ENCODE data around the gene SAMD11. TPM values are rescaled to one million over a fixed set of nuclear protein-coding genes. Genes with fewer than 3 reads are reported as not detected.

The SAMD11 gene
- total and polyA plus RNA-seq, 2 donors from 2014 or later = 13.3 to 21.4 TPM

DNA sequence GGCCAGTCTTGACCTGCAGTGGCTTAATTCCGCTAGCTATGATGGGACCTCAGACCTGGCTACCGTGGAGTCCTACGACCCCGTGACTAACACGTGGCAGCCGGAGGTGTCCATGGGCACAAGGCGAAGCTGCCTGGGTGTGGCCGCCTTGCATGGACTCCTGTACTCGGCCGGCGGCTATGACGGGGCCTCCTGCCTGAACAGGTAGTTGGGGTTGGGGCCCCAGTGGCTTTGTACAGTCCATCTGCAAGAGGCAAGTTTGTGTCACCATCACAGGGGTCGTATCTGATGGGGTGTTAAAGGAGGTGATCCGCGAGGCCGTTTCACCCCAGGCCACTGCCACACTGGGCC is 39.6 kb downstream of the SAMD11 start:
- H3K27ac ChIP-seq (ENCODE audit: low read depth in 2 of 2, low read length in 2 of 2) = no peak overlapping the region
- TF ChIP-seq, protein P1, sequence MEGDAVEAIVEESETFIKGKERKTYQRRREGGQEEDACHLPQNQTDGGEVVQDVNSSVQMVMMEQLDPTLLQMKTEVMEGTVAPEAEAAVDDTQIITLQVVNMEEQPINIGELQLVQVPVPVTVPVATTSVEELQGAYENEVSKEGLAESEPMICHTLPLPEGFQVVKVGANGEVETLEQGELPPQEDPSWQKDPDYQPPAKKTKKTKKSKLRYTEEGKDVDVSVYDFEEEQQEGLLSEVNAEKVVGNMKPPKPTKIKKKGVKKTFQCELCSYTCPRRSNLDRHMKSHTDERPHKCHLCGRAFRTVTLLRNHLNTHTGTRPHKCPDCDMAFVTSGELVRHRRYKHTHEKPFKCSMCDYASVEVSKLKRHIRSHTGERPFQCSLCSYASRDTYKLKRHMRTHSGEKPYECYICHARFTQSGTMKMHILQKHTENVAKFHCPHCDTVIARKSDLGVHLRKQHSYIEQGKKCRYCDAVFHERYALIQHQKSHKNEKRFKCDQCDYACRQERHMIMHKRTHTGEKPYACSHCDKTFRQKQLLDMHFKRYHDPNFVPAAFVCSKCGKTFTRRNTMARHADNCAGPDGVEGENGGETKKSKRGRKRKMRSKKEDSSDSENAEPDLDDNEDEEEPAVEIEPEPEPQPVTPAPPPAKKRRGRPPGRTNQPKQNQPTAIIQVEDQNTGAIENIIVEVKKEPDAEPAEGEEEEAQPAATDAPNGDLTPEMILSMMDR (IDR thresholded peaks at IDR 0.05; ENCODE audit: borderline replicate concordance, extremely low read depth, insufficient read depth) = no peak
- no peaks in the 10 kb centered on the region for H3K9me3 ChIP-seq (ENCODE audit: control insufficient read depth in 2 of 3, insufficient read depth in 1 of 3, low read length in 3 of 3)
- FAIRE-seq (no peak), DNase-seq (no peak)
- no peak overlapping the region for H3K9ac ChIP-seq (ENCODE audit: low read length in 3 of 3)
- no peaks in the 10 kb centered on the region for H3K36me3 ChIP-seq (ENCODE audit: control insufficient read depth in 2 of 3, insufficient read depth in 3 of 3, low read length in 3 of 3)
- H3K4me1 ChIP-seq (ENCODE audit: control insufficient read depth in 2 of 3, insufficient read depth in 2 of 3, low read depth in 1 of 3, low read length in 3 of 3) = peaks cover 0 to 11% (median 3%) of the 10 kb centered on the region in 3 donors
- H3K27me3 ChIP-seq (ENCODE audit: control insufficient read depth, insufficient read depth, low read length) = no peaks in the 10 kb centered on the region
- no peak overlapping the region for H3K4me3 ChIP-seq (ENCODE audit: low read length in 3 of 3)
- intact Hi-C loops (cut with DNase I) = no loop called here

DNA sequence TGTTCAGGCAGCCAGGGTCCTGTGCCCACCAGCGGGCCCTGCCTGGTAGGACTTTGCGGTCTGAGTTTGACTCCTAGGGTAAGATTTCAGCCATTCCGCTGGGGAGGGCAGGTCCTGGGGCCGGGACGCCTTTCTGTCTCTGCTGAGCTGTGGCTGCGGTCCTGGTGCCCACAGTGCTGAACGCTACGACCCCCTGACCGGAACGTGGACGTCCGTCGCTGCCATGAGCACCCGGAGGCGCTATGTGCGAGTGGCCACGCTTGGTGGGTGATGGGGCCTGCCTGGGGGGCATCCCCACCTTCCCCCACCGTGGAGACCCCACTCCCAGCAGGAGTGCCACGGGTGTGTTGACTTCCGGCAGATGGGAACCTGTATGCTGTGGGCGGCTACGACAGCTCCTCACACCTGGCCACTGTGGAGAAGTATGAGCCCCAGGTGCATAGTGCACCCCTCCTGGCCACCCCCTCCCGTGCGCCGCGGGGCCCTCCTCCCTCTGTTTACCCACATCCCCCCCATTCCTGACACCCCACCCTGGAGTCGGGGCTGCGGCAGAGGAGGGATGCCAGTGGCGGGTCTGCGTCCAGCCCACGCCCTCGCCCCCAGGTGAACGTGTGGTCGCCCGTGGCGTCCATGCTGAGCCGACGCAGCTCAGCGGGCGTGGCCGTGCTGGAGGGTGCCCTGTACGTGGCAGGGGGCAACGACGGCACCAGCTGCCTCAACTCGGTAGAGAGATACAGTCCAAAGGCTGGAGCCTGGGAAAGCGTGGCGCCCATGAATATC is 40.2 kb downstream of the SAMD11 start:
- FAIRE-seq (no peak), DNase-seq (no peak)
- Histone ChIP-seq H3K27ac (ENCODE audit: low read depth in 2 of 2, low read length in 2 of 2) (no peak overlapping the region), H3K4me1 (ENCODE audit: control insufficient read depth in 2 of 3, insufficient read depth in 2 of 3, low read depth in 1 of 3, low read length in 3 of 3) (peaks cover 0 to 7% (median 0%) of the 10 kb centered on the region in 3 donors), H3K36me3 (ENCODE audit: control insufficient read depth in 2 of 3, insufficient read depth in 3 of 3, low read length in 3 of 3) (no peaks in the 10 kb centered on the region), H3K9ac (ENCODE audit: low read length in 3 of 3) (no peak overlapping the region), H3K4me3 (ENCODE audit: low read length in 3 of 3) (no peak overlapping the region), H3K27me3 (ENCODE audit: control insufficient read depth, insufficient read depth, low read length) (no peaks in the 10 kb centered on the region), H3K9me3 (ENCODE audit: control insufficient read depth in 2 of 3, insufficient read depth in 1 of 3, low read length in 3 of 3) (no peaks in the 10 kb centered on the region)
- TF ChIP-seq, protein P1 (IDR thresholded peaks at IDR 0.05; ENCODE audit: borderline replicate concordance, extremely low read depth, insufficient read depth) = no peak
- intact Hi-C loops (cut with DNase I) = no loop called here

DNA sequence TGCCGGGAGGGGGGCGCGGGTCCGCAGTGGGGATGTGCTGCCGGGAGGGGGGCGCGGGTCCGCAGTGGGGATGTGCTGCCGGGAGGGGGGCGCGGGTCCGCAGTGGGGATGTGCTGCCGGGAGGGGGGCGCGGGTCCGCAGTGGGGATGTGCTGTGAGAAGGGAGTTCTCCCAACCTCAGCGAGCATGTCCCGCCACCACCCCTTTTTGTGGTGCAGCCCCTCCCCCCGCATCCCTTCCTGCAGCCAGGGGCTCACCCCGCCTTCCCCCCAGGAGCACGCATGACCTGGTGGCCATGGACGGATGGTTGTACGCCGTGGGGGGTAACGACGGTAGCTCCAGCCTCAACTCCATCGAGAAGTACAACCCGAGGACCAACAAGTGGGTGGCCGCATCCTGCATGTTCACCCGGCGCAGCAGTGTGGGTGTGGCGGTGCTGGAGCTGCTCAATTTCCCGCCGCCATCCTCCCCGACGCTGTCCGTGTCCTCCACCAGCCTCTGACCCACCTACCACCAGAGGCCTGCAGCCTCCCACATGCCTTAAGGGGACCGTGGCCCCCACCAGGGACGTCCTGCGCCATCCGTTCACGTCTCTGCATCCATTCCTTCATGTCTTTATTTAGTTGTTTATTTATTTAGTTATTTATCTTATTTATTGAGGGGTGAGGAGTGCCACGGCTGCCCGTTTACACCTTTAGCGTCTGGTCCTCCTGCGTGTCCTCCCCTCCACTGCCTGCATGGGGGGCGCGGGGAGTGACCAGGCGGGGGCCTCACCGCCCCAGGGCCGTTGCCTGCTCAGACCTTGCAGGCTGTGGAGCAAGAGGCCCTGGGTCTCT is 41.2 kb downstream of the SAMD11 start:
- FAIRE-seq (no peak), DNase-seq (peak in 1 of 5 donors; percentile 49)
- no peak overlapping the region for H3K4me3 ChIP-seq (ENCODE audit: low read length in 3 of 3)
- peaks cover 0 to 7% (median 0%) of the 10 kb centered on the region in 3 donors for H3K4me1 ChIP-seq (ENCODE audit: control insufficient read depth in 2 of 3, insufficient read depth in 2 of 3, low read depth in 1 of 3, low read length in 3 of 3)
- no peak overlapping the region for H3K27ac ChIP-seq (ENCODE audit: low read depth in 2 of 2, low read length in 2 of 2)
- intact Hi-C loops (cut with DNase I) = no loop called here
- TF ChIP-seq, protein P1 (IDR thresholded peaks at IDR 0.05; ENCODE audit: borderline replicate concordance, extremely low read depth, insufficient read depth) = no peak
- no peaks in the 10 kb centered on the region for H3K36me3 ChIP-seq (ENCODE audit: control insufficient read depth in 2 of 3, insufficient read depth in 3 of 3, low read length in 3 of 3)
- peaks cover 8% of the 10 kb centered on the region for H3K27me3 ChIP-seq (ENCODE audit: control insufficient read depth, insufficient read depth, low read length)
- H3K9ac ChIP-seq (ENCODE audit: low read length in 3 of 3) = no peak overlapping the region
- H3K9me3 ChIP-seq (ENCODE audit: control insufficient read depth in 2 of 3, insufficient read depth in 1 of 3, low read length in 3 of 3) = no peaks in the 10 kb centered on the region
